Stimulated activated CD8-positive, alpha-beta memory T cell treated with anti-CD3 and anti-CD28 coated beads, Interleukin-7, amount 100 ng/mL, for 24 hours (primary cell): Measurements from ENCODE around the gene ABHD12B.

Source experiments
- DNase-seq: peaks from one replicate; pipeline ENCODE4 v3.0.0-alpha.2; 2020; ENCODE audit warnings: low read depth

ABHD12B gene, protein sequence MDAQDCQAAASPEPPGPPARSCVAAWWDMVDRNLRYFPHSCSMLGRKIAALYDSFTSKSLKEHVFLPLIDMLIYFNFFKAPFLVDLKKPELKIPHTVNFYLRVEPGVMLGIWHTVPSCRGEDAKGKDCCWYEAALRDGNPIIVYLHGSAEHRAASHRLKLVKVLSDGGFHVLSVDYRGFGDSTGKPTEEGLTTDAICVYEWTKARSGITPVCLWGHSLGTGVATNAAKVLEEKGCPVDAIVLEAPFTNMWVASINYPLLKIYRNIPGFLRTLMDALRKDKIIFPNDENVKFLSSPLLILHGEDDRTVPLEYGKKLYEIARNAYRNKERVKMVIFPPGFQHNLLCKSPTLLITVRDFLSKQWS

GRCh38 chr14:50871914-50872732, at the start of gene ABHD12B:
Gene ABHD12B (plus strand): TSS chr14:50872053. CDS start chr14:50872175, 122 bp downstream.
- DNase-seq, result no peak

DNA sequence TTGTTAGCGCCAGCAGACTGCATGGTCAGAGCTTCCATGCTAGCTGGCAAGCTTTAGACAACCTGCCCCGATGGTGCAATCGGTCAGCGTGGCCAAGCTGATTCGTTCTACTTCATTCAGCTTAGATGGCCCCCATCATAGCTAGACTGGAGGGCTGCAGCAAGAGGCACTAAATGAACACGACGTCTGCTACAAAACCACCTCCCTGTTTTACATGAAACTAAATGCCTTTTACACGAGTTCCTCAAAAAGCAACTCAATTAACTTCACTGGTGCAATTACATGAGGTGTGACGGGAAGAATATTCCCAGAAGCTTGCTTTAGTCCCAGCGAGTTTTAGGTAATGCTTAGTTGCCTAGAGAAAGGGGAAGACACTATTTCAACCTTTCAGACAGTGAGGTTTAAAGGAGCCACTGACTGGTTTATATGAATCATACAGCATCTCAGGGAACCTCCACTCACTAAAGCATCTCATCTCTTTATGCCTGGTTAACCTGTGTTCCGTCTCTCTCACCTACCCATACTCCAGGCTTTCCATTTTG, 49.3 kb upstream of the ABHD12B start:
- no peak for DNase-seq

DNA sequence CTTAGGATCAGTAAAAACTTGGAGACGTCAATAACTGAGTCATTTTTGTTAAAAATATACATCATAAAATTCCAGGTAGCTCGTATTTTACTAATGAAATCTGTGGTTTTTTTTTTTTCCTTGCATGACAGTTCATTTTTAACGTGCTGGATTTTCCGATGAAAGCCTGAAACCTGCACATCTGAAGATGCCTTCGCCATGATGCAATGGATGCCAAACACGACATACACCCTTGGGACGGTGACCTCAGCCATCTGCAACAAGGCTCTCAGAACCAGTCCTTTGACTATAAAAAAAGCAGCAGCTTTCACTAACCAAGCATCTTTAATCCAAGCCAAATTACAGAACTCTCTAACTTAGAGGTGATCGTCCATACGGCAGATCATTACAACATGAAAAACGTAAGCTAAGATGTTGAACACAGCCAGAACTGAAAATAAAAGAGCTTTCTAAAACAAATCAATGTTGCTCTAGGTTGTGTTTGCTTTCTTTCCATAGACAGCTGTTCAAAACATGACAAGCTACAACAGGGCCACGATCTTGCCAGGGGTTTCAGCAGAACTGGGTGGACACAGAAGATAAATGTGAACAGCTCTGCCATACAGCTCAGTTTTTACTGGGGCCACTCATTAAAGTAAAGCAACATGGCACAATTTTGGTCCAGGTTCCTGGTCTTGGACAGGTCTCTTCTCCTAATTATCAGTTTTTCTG, 48.6 kb upstream of the ABHD12B start:
- DNase-seq, result no peak

GRCh38 chr14:50823762-50824636, 47.9 kb upstream of the ABHD12B start:
- DNase-seq, result no peak

DNA sequence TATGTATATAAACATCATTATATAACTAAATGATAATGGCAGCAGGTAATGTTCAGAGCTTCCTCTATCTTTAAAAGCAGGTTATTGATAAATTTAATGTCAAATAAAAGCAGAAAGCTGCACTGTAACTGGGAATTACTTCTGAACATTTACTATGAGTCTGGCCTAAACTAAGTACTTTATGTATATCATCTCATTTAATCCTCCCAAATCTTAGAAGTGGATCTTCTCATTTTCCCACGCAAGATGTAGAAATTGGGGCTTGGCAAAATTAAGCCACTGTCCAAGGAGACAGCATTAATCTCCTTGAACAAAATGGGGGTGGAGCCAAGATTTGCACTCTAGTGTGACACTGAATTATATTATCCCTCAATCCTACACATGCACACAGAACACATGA, 46.5 kb upstream of the ABHD12B start:
- DNase-seq, result no peak

- no peak for DNase-seq
Measured at GRCh38 chr14:50826681-50827080, 45.2 kb upstream of the ABHD12B start.

GRCh38 chr14:50828721-50829488, 42.9 kb upstream of the ABHD12B start:
- no peak for DNase-seq

DNA sequence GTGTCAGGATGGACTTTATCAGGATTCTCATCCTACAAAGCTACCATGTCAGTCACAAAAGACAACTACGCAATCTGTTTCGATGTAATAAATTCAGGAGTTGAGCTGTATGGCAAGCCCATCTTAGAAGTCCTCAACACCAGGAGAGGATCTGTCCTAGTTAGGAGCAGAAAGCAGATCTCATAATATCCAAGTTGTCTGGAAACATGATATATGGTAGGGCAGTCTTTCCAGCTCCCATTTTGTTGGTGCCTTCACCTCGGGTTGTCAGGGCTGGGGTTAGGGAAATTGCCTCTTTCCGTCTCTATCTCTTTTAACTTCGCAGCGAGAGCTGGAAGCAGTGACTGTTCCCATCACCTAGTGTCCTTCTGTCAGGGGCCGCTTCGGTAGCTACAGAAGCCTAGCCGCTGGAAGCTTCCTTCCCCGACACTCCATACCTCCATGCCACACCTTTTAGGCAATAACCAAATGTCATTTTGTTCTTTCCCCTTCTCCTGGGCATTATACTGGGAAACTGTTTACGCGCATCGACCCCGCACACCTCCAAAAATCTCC, 42.3 kb upstream of the ABHD12B start:
- DNase-seq, result no peak

GRCh38 chr14:50830044-50830931, 41.6 kb upstream of the ABHD12B start:
- peak; percentile 25 for DNase-seq

DNA sequence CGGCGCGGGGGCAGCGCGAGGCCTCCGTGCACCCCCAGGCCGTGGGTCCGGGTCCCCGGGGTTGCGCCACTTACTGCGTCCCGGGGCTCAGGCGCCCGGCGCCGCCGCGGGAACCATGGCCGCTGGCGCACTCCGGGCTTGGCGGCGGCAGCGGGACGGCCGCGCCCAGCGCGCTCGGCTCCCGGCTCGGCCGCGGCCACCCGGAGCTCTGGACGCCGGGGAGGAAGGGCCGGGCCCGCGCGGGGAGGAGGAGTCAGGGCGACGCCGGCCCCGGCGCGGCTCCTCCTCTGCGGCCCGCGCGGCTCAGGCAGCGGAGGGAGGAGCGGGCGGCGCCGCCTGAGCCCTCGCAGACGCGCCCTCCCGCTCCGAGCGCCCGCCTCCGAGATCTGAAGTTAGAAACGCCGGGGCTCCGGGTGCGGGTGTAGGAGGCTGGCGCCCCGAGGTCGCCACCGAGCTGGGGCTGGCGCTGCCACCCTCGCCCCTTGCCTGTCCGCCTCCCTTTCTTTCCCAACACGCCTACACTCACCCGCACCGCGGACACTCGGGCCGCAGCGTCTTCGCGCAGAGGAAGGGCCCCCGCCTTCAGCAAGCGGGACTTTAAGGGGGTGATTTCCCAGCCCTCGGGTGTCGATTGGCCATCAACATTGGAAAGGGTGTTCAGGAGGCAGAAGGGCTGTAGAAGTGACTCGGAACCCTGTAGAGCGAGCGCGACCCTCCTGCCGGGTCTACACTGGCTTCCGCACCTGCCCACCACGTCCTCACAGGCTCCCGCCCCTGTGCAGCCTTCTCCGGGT, 40.7 kb upstream of the ABHD12B start, which contains the start of gene NIN:
TSS of gene NIN (minus strand) at position 231 of the 794 bp plus-strand sequence. CDS start 9,106 bp downstream, outside the sequence.
- DNase-seq, result peak; percentile 43

DNA sequence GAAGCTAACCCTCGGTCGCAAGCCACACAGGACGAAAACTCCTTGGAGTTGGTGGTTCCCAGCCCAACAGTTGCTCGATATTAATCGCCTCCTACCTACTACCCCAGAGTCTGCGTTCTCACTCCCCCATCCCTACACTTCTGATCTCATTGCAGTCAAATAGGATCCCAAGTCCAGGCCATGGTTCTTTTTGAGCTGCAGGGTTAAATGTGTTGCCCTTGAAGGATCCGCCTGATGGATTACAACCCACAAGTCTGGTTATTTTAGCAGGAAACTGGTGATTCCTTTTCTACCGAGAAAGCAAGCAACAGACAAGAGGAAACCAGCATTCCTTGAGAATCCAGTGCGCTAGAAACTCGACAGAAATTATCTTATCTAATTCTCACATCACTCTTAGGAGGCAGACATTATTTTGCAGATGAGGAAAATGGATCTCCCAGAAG, 40.1 kb upstream of the ABHD12B start:
- no peak for DNase-seq

GRCh38 chr14:50832935-50833630, 38.8 kb upstream of the ABHD12B start:
- DNase-seq, result no peak

GRCh38 chr14:50834802-50835276, 37.0 kb upstream of the ABHD12B start:
- no peak for DNase-seq

GRCh38 chr14:50835280-50835679, 36.6 kb upstream of the ABHD12B start:
- DNase-seq, result no peak

DNA sequence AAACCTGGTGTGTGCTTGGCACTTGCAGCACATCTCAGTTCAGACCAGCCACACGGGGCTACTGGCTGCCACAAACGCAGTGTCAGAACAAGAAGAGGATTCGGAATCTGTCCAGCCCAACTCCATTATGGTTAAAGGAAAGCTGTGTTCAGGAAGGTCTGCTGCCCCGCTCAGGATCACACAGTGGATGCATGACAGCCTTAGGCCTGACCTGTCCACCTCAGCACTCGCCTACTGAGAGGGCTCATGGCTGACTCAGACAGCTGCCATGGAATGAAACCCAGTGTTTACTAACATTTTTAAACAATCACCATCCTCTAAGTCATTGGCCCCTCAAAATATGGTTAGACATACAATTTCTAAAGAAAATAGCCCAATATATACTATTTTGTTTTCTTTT, 35.3 kb upstream of the ABHD12B start:
- no peak for DNase-seq

GRCh38 chr14:50837271-50837670, 34.6 kb upstream of the ABHD12B start:
- DNase-seq, result no peak

- DNase-seq, result no peak
Measured at GRCh38 chr14:50837850-50838470, 33.9 kb upstream of the ABHD12B start.
